IPS-20b (cell line): ENCODE results near the gene ALDH7A1.
"Not testable (repeated sequence)": the region's sequence is repeated elsewhere in the genome, so short reads cannot be mapped to it uniquely, and the experiment has no call there.

Source experiments
- H3K27ac ChIP-seq: one replicate; pipeline ENCODE4 v1.5.1; 2013; ENCODE audit warnings: low read length
- H3K27me3 ChIP-seq: 2 replicates; pipeline ENCODE4 v1.6.1; 2013; ENCODE audit warnings: mild to moderate bottlenecking, low read length, inconsistent platforms; ENCODE audit not compliant: insufficient read depth
- H3K36me3 ChIP-seq: 2 replicates; pipeline ENCODE4 v1.6.1; 2013; ENCODE audit warnings: low read depth, mild to moderate bottlenecking, inconsistent platforms, low read length, moderate library complexity; ENCODE audit not compliant: insufficient read depth
- H3K4me1 ChIP-seq: 2 replicates; pipeline ENCODE4 v1.6.1; 2013; ENCODE audit warnings: mild to moderate bottlenecking, control low read depth, inconsistent platforms, low read length, moderate library complexity; ENCODE audit not compliant: insufficient read depth
- H3K4me3 ChIP-seq: 2 replicates; pipeline ENCODE4 v1.5.1; 2013; ENCODE audit warnings: mild to moderate bottlenecking, low read length, inconsistent platforms
- H3K9ac ChIP-seq: 2 replicates; pipeline ENCODE4 v1.6.1; 2013; ENCODE audit warnings: low read depth, mild to moderate bottlenecking, inconsistent platforms, low read length, moderate library complexity
- H3K9me3 ChIP-seq: 2 replicates; pipeline ENCODE4 v1.6.1; 2013; ENCODE audit warnings: mild to moderate bottlenecking, low read depth, low read length, inconsistent platforms; ENCODE audit not compliant: insufficient read depth

The ALDH7A1 gene

DNA sequence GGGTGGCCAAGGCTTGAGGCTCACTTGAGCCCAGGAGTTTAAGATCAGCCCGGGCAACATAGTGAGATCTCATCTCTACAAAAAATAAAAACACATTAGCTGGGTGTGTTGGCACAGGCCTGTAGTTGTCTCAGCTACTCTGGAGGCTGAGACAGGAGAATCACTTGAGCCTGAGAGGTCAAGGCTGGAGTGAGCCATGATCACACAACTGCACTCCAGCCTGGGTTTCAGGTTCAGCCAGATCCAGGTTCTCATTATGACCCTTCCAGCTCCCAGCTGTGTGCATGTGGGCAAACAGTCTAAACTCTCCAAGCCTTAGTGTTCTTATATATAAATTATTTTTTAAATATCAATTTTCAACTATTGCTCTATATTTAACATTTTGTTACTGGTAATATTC is 67.9 kb downstream of the ALDH7A1 start:
- H3K9me3 ChIP-seq: no peaks in the 10 kb centered on the region
- H3K9ac ChIP-seq: no peak overlapping the region
- H3K4me1 ChIP-seq: no peaks in the 10 kb centered on the region
- H3K27ac ChIP-seq: no peak overlapping the region
- no peaks in the 10 kb centered on the region for H3K27me3 ChIP-seq
- H3K36me3 ChIP-seq: no peaks in the 10 kb centered on the region
- H3K4me3 ChIP-seq: no peak overlapping the region

DNA sequence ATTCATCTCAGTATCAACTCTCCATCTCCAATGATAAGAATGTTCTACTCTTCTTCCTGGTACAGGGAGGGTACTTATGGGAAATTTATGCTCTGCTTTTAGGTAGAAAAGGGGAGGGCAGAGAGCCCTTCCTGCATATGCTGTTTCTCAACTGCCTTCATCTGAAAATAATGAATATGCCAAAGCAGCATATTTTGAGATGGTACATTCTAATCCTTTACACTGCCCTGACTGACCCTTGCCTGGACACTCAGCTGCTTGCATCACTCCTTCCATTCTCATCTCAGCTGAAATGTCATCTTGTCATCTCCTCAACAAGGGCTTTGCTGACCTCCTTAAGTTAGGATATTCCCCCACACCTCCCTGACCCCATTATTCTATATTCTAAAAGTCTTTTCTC is 68.5 kb downstream of the ALDH7A1 start:
- no peaks in the 10 kb centered on the region for H3K9me3 ChIP-seq
- H3K27ac ChIP-seq: no peak overlapping the region
- no peak overlapping the region for H3K9ac ChIP-seq
- H3K36me3 ChIP-seq: no peaks in the 10 kb centered on the region
- H3K27me3 ChIP-seq: no peaks in the 10 kb centered on the region
- H3K4me1 ChIP-seq: no peaks in the 10 kb centered on the region
- H3K4me3 ChIP-seq: no peak overlapping the region

- Histone ChIP-seq H3K4me3 (no peak overlapping the region), H3K9ac (no peak overlapping the region), H3K9me3 (no peaks in the 10 kb centered on the region), H3K36me3 (no peaks in the 10 kb centered on the region), H3K4me1 (no peaks in the 10 kb centered on the region), H3K27ac (no peak overlapping the region), H3K27me3 (no peaks in the 10 kb centered on the region)
Observed at GRCh38 chr5:126525630-126526245, 69.3 kb downstream of the ALDH7A1 start.

- H3K9ac ChIP-seq: no peak overlapping the region
- peaks cover 3% of the 10 kb centered on the region; the same call in 1 of the 2 replicates for H3K4me1 ChIP-seq
- no peak overlapping the region for H3K27ac ChIP-seq
- H3K36me3 ChIP-seq: no peaks in the 10 kb centered on the region
- H3K27me3 ChIP-seq: no peaks in the 10 kb centered on the region
- no peak overlapping the region for H3K4me3 ChIP-seq
- H3K9me3 ChIP-seq: no peaks in the 10 kb centered on the region
Observed at GRCh38 chr5:126523818-126524510, 71.1 kb downstream of the ALDH7A1 start.

DNA sequence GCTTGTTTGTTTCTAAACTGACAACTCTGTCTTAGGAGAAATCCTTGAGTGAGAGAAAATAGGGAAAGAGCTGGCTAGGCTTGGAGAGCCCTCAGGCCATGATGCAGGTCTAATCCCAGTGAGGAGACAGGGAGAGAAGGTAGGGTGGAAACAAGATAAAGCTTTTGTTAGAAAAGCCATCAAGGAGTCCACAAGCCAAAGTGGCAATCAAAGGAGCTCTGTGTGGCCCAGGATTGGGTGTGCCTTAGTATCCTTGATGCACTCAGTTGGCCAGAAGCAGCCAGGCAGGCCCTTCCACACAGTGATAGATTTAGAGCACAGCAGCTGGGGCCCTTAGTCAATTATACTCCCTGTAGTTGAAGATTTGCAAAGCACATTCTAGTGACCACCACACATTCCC is 73.9 kb downstream of the ALDH7A1 start:
- H3K27me3 ChIP-seq: no peaks in the 10 kb centered on the region
- H3K36me3 ChIP-seq: no peaks in the 10 kb centered on the region
- peaks cover 3% of the 10 kb centered on the region; the same call in 1 of the 2 replicates for H3K4me1 ChIP-seq
- H3K9ac ChIP-seq: no peak overlapping the region
- H3K4me3 ChIP-seq: no peak overlapping the region
- no peak overlapping the region for H3K27ac ChIP-seq
- no peaks in the 10 kb centered on the region for H3K9me3 ChIP-seq

GRCh38 chr5:126520593-126520953 is 74.4 kb downstream of the ALDH7A1 start:
- no peak overlapping the region for H3K27ac ChIP-seq
- H3K27me3 ChIP-seq: no peaks in the 10 kb centered on the region
- H3K9me3 ChIP-seq: no peaks in the 10 kb centered on the region
- H3K9ac ChIP-seq: no peak overlapping the region
- no peak overlapping the region for H3K4me3 ChIP-seq
- peaks cover 3% of the 10 kb centered on the region; the same call in 1 of the 2 replicates for H3K4me1 ChIP-seq
- H3K36me3 ChIP-seq: no peaks in the 10 kb centered on the region

DNA sequence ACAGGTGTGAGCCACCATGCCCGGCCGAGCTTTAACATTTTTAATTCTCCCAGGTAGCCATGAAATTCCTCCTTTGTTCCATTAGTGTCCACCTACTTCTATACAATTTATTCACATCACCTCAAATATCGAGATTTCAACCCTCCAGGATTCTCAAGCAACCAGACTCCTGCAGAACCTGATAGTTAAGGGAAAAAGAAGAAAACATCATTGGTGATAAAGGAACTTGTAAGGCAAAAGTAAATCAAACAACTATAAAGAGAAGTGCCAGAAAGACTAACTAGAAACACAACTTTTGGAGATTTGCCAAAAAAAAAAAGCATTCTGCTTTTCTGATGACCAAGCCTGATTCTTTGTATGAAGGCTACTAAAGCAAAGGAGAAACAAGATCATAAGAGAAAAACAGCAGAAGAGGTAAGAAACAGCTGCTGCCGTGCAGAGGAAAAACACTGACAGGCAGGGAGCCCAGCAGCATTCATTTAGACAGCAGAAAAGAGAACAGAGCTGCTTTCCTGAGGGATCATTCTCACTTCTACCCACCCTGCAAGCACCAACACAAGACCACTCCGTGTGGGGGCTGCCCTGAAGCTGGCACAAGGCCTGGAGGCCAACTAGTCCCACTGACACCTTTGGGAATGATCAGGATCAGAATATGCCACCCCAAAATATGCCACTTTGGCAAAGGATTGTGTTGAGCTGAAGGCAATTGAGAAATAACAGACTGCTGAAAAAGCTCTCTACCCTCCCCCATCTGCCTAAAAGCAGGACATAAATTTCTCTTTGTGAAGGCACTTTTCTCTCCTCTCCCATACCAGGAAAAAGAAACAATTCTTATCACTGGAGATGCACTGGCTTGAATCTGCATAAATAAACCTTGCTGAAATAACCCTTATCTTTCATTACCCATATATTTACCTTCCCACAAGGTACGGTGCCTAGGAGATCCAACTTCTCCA is 75.1 kb downstream of the ALDH7A1 start:
- H3K27ac ChIP-seq: no peak overlapping the region
- no peak overlapping the region for H3K4me3 ChIP-seq

GRCh38 chr5:126519223-126519622 is 75.8 kb downstream of the ALDH7A1 start:
- not testable (repeated sequence) for H3K4me3 ChIP-seq, H3K9ac ChIP-seq, H3K27me3 ChIP-seq, H3K9me3 ChIP-seq, H3K36me3 ChIP-seq, H3K27ac ChIP-seq, H3K4me1 ChIP-seq

More for the DNA sequence above, 75.1 kb downstream of the ALDH7A1 start:
- H3K9me3 ChIP-seq: no peaks in the 10 kb centered on the region
- H3K4me1 ChIP-seq: peaks cover 3% of the 10 kb centered on the region; the same call in 1 of the 2 replicates
- H3K27me3 ChIP-seq: no peaks in the 10 kb centered on the region
- no peak overlapping the region for H3K9ac ChIP-seq
- no peaks in the 10 kb centered on the region for H3K36me3 ChIP-seq

- Histone ChIP-seq H3K27ac (no peak overlapping the region), H3K27me3 (no peaks in the 10 kb centered on the region), H3K9me3 (no peaks in the 10 kb centered on the region), H3K4me1 (peaks cover 3% of the 10 kb centered on the region; the same call in 1 of the 2 replicates), H3K36me3 (no peaks in the 10 kb centered on the region), H3K9ac (no peak overlapping the region), H3K4me3 (no peak overlapping the region)
Observed at GRCh38 chr5:126516852-126517251, 78.2 kb downstream of the ALDH7A1 start.

DNA sequence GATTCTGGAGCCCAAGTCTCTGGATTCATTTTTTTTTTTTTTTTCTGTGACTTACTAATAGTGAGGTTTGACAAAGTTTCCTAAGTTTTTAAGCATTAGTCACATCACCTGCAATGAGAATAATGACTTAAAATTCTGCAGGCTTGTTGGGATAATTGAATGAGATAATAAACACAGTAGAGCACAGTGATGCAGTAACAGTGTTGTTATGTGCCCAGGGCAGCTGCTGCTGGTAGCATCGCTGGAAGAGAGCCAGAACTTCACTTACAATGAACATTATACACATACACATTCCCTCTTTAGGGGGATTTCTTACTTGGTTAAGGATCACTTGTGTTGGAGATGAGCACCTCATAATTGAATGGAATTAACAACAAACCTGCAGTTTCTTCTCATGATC is 78.9 kb downstream of the ALDH7A1 start:
- no peak overlapping the region for H3K9ac ChIP-seq
- no peaks in the 10 kb centered on the region for H3K27me3 ChIP-seq
- H3K36me3 ChIP-seq: no peaks in the 10 kb centered on the region
- H3K9me3 ChIP-seq: no peaks in the 10 kb centered on the region
- no peak overlapping the region for H3K4me3 ChIP-seq
- H3K27ac ChIP-seq: no peak overlapping the region
- H3K4me1 ChIP-seq: peaks cover 3% of the 10 kb centered on the region; the same call in 1 of the 2 replicates

GRCh38 chr5:126515337-126515736 is 79.7 kb downstream of the ALDH7A1 start:
- Histone ChIP-seq H3K4me1 (peaks cover 3% of the 10 kb centered on the region; the same call in 1 of the 2 replicates), H3K9ac (no peak overlapping the region), H3K9me3 (no peaks in the 10 kb centered on the region), H3K4me3 (no peak overlapping the region), H3K36me3 (no peaks in the 10 kb centered on the region), H3K27ac (no peak overlapping the region), H3K27me3 (no peaks in the 10 kb centered on the region)
